Measurements from ENCODE around the gene SLC9A5.

Gene SLC9A5

GRCh38 chr16:67201411-67202345 is 47.1 kb upstream of the SLC9A5 start:
- no peaks in the 10 kb centered on the region for H3K79me1 ChIP-seq (ENCODE audit: low read length)
- no peak overlapping the region for H3K4me2 ChIP-seq (ENCODE audit: low read length)
- no peaks in the 10 kb centered on the region for H3K4me1 ChIP-seq (ENCODE audit: control insufficient read depth, low read depth, low read length)
- WGBS (ENCODE audit: extremely low coverage, insufficient coverage, low lambda C conversion rate) = no CpG with 5 or more reads among the region's 40 CpGs
- no peak overlapping the region for H3K18ac ChIP-seq (ENCODE audit: low read length)
- H4K8ac ChIP-seq (ENCODE audit: low read depth, low read length) = no peak overlapping the region
- H2BK5ac ChIP-seq (ENCODE audit: low read length) = no peak overlapping the region
- no peak overlapping the region for H3K9ac ChIP-seq (ENCODE audit: low read length)
- no peak overlapping the region for H3K4ac ChIP-seq (ENCODE audit: low read depth, low read length)
- H3K23ac ChIP-seq (ENCODE audit: low read length) = no peak overlapping the region
- no peak overlapping the region for H2BK120ac ChIP-seq (ENCODE audit: low read depth, low read length)
- H3K36me3 ChIP-seq (ENCODE audit: control insufficient read depth, insufficient read depth, low read length) = peaks cover 9% of the 10 kb centered on the region
- no peaks in the 10 kb centered on the region for H3K27me3 ChIP-seq (ENCODE audit: insufficient read depth, low read length, poor library complexity)
- H3K56ac ChIP-seq (ENCODE audit: low read length) = no peak overlapping the region
- no peak overlapping the region for H4K5ac ChIP-seq (ENCODE audit: low read length)
- H3K4me3 ChIP-seq (ENCODE audit: low read length) = no peak overlapping the region
- no peak overlapping the region for H2AK5ac ChIP-seq (ENCODE audit: low read length)
- no peaks in the 10 kb centered on the region for H3K79me2 ChIP-seq (ENCODE audit: control insufficient read depth, insufficient read depth, low read length)
- H2BK15ac ChIP-seq (replicated peaks; ENCODE audit: low read depth) = no peak overlapping the region
- no peak overlapping the region for H3K27ac ChIP-seq (ENCODE audit: low read depth, low read length)
- no peak for DNase-seq

- H3K56ac ChIP-seq (ENCODE audit: low read length) = no peak overlapping the region
Observed at GRCh38 chr16:67202426-67202825, 46.4 kb upstream of the SLC9A5 start.

GRCh38 chr16:67202956-67203493 is 45.8 kb upstream of the SLC9A5 start:
- H3K27me3 ChIP-seq (ENCODE audit: insufficient read depth, low read length, poor library complexity) = no peaks in the 10 kb centered on the region
- no peak overlapping the region for H3K23ac ChIP-seq (ENCODE audit: low read length)
- no peak overlapping the region for H4K5ac ChIP-seq (ENCODE audit: low read length)
- no peak for DNase-seq
- no peak overlapping the region for H3K4me2 ChIP-seq (ENCODE audit: low read length)
- H4K8ac ChIP-seq (ENCODE audit: low read depth, low read length) = no peak overlapping the region
- H3K4me1 ChIP-seq (ENCODE audit: control insufficient read depth, low read depth, low read length) = no peaks in the 10 kb centered on the region
- H3K27ac ChIP-seq (ENCODE audit: low read depth, low read length) = no peak overlapping the region
- no peak overlapping the region for H2AK5ac ChIP-seq (ENCODE audit: low read length)
- H2BK5ac ChIP-seq (ENCODE audit: low read length) = no peak overlapping the region
- no peak overlapping the region for H3K18ac ChIP-seq (ENCODE audit: low read length)
- peaks cover 1% of the 10 kb centered on the region for H3K36me3 ChIP-seq (ENCODE audit: control insufficient read depth, insufficient read depth, low read length)
- H3K4me3 ChIP-seq (ENCODE audit: low read length) = no peak overlapping the region
- H2BK15ac ChIP-seq (replicated peaks; ENCODE audit: low read depth) = no peak overlapping the region
- no peak overlapping the region for H3K9ac ChIP-seq (ENCODE audit: low read length)
- H2BK120ac ChIP-seq (ENCODE audit: low read depth, low read length) = no peak overlapping the region
- no peaks in the 10 kb centered on the region for H3K79me2 ChIP-seq (ENCODE audit: control insufficient read depth, insufficient read depth, low read length)
- no peak overlapping the region for H3K56ac ChIP-seq (ENCODE audit: low read length)
- H3K79me1 ChIP-seq (ENCODE audit: low read length) = no peaks in the 10 kb centered on the region
- no CpG with 5 or more reads among the region's 23 CpGs for WGBS (ENCODE audit: extremely low coverage, insufficient coverage, low lambda C conversion rate)
- H3K4ac ChIP-seq (ENCODE audit: low read depth, low read length) = no peak overlapping the region

More at GRCh38 chr16:67202426-67202825, 46.4 kb upstream of the SLC9A5 start:
- Histone ChIP-seq H3K79me1 (ENCODE audit: low read length) (no peaks in the 10 kb centered on the region), H3K4ac (ENCODE audit: low read depth, low read length) (no peak overlapping the region), H3K4me3 (ENCODE audit: low read length) (no peak overlapping the region), H3K9ac (ENCODE audit: low read length) (no peak overlapping the region), H3K18ac (ENCODE audit: low read length) (no peak overlapping the region), H3K79me2 (ENCODE audit: control insufficient read depth, insufficient read depth, low read length) (no peaks in the 10 kb centered on the region), H2BK120ac (ENCODE audit: low read depth, low read length) (no peak overlapping the region), H3K27ac (ENCODE audit: low read depth, low read length) (no peak overlapping the region), H3K4me2 (ENCODE audit: low read length) (no peak overlapping the region), H2BK5ac (ENCODE audit: low read length) (no peak overlapping the region), H3K4me1 (ENCODE audit: control insufficient read depth, low read depth, low read length) (no peaks in the 10 kb centered on the region), H3K27me3 (ENCODE audit: insufficient read depth, low read length, poor library complexity) (no peaks in the 10 kb centered on the region), H3K23ac (ENCODE audit: low read length) (no peak overlapping the region), H2BK15ac (replicated peaks; ENCODE audit: low read depth) (no peak overlapping the region), H3K36me3 (ENCODE audit: control insufficient read depth, insufficient read depth, low read length) (peaks cover 3% of the 10 kb centered on the region), H2AK5ac (ENCODE audit: low read length) (no peak overlapping the region), H4K5ac (ENCODE audit: low read length) (no peak overlapping the region), H4K8ac (ENCODE audit: low read depth, low read length) (no peak overlapping the region)
- DNase-seq = no peak
- no CpG with 5 or more reads among the region's 12 CpGs for WGBS (ENCODE audit: extremely low coverage, insufficient coverage, low lambda C conversion rate)

- no peak overlapping the region for H2BK15ac ChIP-seq (replicated peaks; ENCODE audit: low read depth)
- WGBS (ENCODE audit: extremely low coverage, insufficient coverage, low lambda C conversion rate) = no CpG with 5 or more reads among the region's 4 CpGs
- no peak overlapping the region for H3K4me2 ChIP-seq (ENCODE audit: low read length)
- H3K36me3 ChIP-seq (ENCODE audit: control insufficient read depth, insufficient read depth, low read length) = no peaks in the 10 kb centered on the region
- no peak for DNase-seq
- no peak overlapping the region for H3K27ac ChIP-seq (ENCODE audit: low read depth, low read length)
- no peak overlapping the region for H4K5ac ChIP-seq (ENCODE audit: low read length)
- no peak overlapping the region for H4K8ac ChIP-seq (ENCODE audit: low read depth, low read length)
- no peak overlapping the region for H3K23ac ChIP-seq (ENCODE audit: low read length)
- no peak overlapping the region for H2BK5ac ChIP-seq (ENCODE audit: low read length)
- no peak overlapping the region for H3K18ac ChIP-seq (ENCODE audit: low read length)
- H3K79me1 ChIP-seq (ENCODE audit: low read length) = no peaks in the 10 kb centered on the region
- no peaks in the 10 kb centered on the region for H3K79me2 ChIP-seq (ENCODE audit: control insufficient read depth, insufficient read depth, low read length)
- H3K56ac ChIP-seq (ENCODE audit: low read length) = no peak overlapping the region
- no peaks in the 10 kb centered on the region for H3K27me3 ChIP-seq (ENCODE audit: insufficient read depth, low read length, poor library complexity)
- H3K4me1 ChIP-seq (ENCODE audit: control insufficient read depth, low read depth, low read length) = no peaks in the 10 kb centered on the region
- H3K4ac ChIP-seq (ENCODE audit: low read depth, low read length) = no peak overlapping the region
- no peak overlapping the region for H3K9ac ChIP-seq (ENCODE audit: low read length)
- no peak overlapping the region for H2BK120ac ChIP-seq (ENCODE audit: low read depth, low read length)
- H2AK5ac ChIP-seq (ENCODE audit: low read length) = no peak overlapping the region
- no peak overlapping the region for H3K4me3 ChIP-seq (ENCODE audit: low read length)
Observed at GRCh38 chr16:67204076-67204475, 44.7 kb upstream of the SLC9A5 start.

- H3K4ac ChIP-seq (ENCODE audit: low read depth, low read length) = no peak overlapping the region
- H3K27me3 ChIP-seq (ENCODE audit: insufficient read depth, low read length, poor library complexity) = no peaks in the 10 kb centered on the region
- WGBS (ENCODE audit: extremely low coverage, insufficient coverage, low lambda C conversion rate) = no CpG with 5 or more reads among the region's 8 CpGs
- no peak overlapping the region for H3K9ac ChIP-seq (ENCODE audit: low read length)
- H3K23ac ChIP-seq (ENCODE audit: low read length) = no peak overlapping the region
- no peak overlapping the region for H3K56ac ChIP-seq (ENCODE audit: low read length)
- H2BK15ac ChIP-seq (replicated peaks; ENCODE audit: low read depth) = no peak overlapping the region
- no peak overlapping the region for H2AK5ac ChIP-seq (ENCODE audit: low read length)
- H4K5ac ChIP-seq (ENCODE audit: low read length) = no peak overlapping the region
- no peaks in the 10 kb centered on the region for H3K4me1 ChIP-seq (ENCODE audit: control insufficient read depth, low read depth, low read length)
- H3K36me3 ChIP-seq (ENCODE audit: control insufficient read depth, insufficient read depth, low read length) = no peaks in the 10 kb centered on the region
- no peaks in the 10 kb centered on the region for H3K79me2 ChIP-seq (ENCODE audit: control insufficient read depth, insufficient read depth, low read length)
- H3K4me2 ChIP-seq (ENCODE audit: low read length) = no peak overlapping the region
- no peaks in the 10 kb centered on the region for H3K79me1 ChIP-seq (ENCODE audit: low read length)
- DNase-seq = no peak
- no peak overlapping the region for H3K27ac ChIP-seq (ENCODE audit: low read depth, low read length)
- H3K4me3 ChIP-seq (ENCODE audit: low read length) = no peak overlapping the region
- H2BK5ac ChIP-seq (ENCODE audit: low read length) = no peak overlapping the region
- H2BK120ac ChIP-seq (ENCODE audit: low read depth, low read length) = no peak overlapping the region
- H3K18ac ChIP-seq (ENCODE audit: low read length) = no peak overlapping the region
- H4K8ac ChIP-seq (ENCODE audit: low read depth, low read length) = no peak overlapping the region
Observed at GRCh38 chr16:67206129-67206837, 42.5 kb upstream of the SLC9A5 start.

Data from mesendoderm (in vitro differentiated cells).